GM21576 (cell line): Measurements from ENCODE around the gene ZCWPW1.
"Not testable (repeated sequence)": the region's sequence is repeated elsewhere in the genome, so short reads cannot be mapped to it uniquely, and the experiment has no call there.

ENCODE experiments used
- ATAC-seq: cut with Tn5 transposase; IDR thresholded peaks from one replicate; pipeline ENCODE4 v1.9.1; 2021; ENCODE audit warnings: mild to moderate bottlenecking, moderate library complexity; ENCODE audit not compliant: unreplicated experiment

Gene ZCWPW1

GRCh38 chr7:100401811-100402210, 26.7 kb downstream of the ZCWPW1 start:
- ATAC-seq = no peak

- ATAC-seq = no peak
Measured at GRCh38 chr7:100400656-100401055, 27.8 kb downstream of the ZCWPW1 start.

GRCh38 chr7:100400041-100400440, 28.5 kb downstream of the ZCWPW1 start:
- ATAC-seq = no peak

- no peak for ATAC-seq
Measured at GRCh38 chr7:100398239-100398638, 30.3 kb downstream of the ZCWPW1 start.

GRCh38 chr7:100397315-100398081, 31.0 kb downstream of the ZCWPW1 start:
- ATAC-seq = no peak

- peak; percentile 78 for ATAC-seq
Measured at GRCh38 chr7:100396421-100396982, 32.0 kb downstream of the ZCWPW1 start.

- ATAC-seq = no peak
Measured at GRCh38 chr7:100394077-100394476, 34.4 kb downstream of the ZCWPW1 start.

- ATAC-seq = no peak
Measured at GRCh38 chr7:100393233-100393905, 35.1 kb downstream of the ZCWPW1 start.

GRCh38 chr7:100390286-100391009, 38.1 kb downstream of the ZCWPW1 start:
- no peak for ATAC-seq

- no peak for ATAC-seq
Measured at GRCh38 chr7:100389437-100390088, 38.9 kb downstream of the ZCWPW1 start.

GRCh38 chr7:100387695-100388094, 40.8 kb downstream of the ZCWPW1 start:
- ATAC-seq = no peak

GRCh38 chr7:100386940-100387339, 41.6 kb downstream of the ZCWPW1 start:
- ATAC-seq = no peak

GRCh38 chr7:100384628-100385294, 43.7 kb downstream of the ZCWPW1 start:
- no peak for ATAC-seq

- ATAC-seq = not testable (repeated sequence)
Measured at GRCh38 chr7:100382234-100382853, 46.2 kb downstream of the ZCWPW1 start.

- not testable (repeated sequence) for ATAC-seq
Measured at GRCh38 chr7:100381531-100382233, 46.8 kb downstream of the ZCWPW1 start.

- no peak for ATAC-seq
Measured at GRCh38 chr7:100380196-100380595, 48.3 kb downstream of the ZCWPW1 start.

- no peak for ATAC-seq
Measured at GRCh38 chr7:100378114-100378755, 50.3 kb downstream of the ZCWPW1 start.

- no peak for ATAC-seq
Measured at GRCh38 chr7:100376066-100376465, 52.4 kb downstream of the ZCWPW1 start.

GRCh38 chr7:100374601-100375000, 53.9 kb downstream of the ZCWPW1 start:
- ATAC-seq = no peak
